ENCODE measurements around the gene COBL. TPM values are rescaled to one million over a fixed set of nuclear protein-coding genes. Genes with fewer than 3 reads are reported as not detected.

Gene COBL
- total and polyA plus RNA-seq, 2 experiments from 2014 or later, result not detected

DNA sequence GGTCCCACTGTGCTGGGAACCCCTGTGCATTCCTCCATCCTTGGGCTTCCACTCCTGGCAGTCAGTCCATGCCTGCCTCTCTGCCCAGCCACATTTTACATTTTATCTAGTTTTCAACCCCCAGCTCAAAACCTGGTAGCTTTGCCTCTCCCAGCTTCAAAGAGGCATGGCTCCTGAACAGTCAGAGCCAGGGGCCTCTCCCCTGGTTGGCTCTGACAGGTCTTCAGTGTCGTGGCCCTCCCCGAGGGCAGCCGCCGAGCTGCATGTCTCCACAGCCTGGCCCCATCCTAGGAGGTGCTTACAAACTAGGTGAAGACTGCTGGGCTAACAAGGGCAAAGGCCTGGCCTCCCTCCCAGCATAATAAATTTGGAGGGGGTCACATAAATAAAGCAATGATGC, 14.8 kb downstream of the COBL start:
- Histone ChIP-seq H3K79me2 (ENCODE audit: insufficient read depth) (no peaks in the 10 kb centered on the region), H3K36me3 (ENCODE audit: low read depth) (no peaks in the 10 kb centered on the region), H2AFZ (no peak overlapping the region), H3K4me3 (no peak overlapping the region), H3K9ac (no peak overlapping the region), H3K9me2 (ENCODE audit: insufficient read depth) (no peaks in the 10 kb centered on the region), H3K4me1 (ENCODE audit: insufficient read depth) (no peaks in the 10 kb centered on the region), H4K20me1 (ENCODE audit: insufficient read depth) (no peaks in the 10 kb centered on the region), H3K27ac (no peak overlapping the region), H3K27me3 (replicated peaks; ENCODE audit: insufficient read depth) (no peaks in the 10 kb centered on the region; the same call in 1 of the 2 replicates), H3F3A (ENCODE audit: insufficient read depth) (no peaks in the 10 kb centered on the region), H3K4me2 (ENCODE audit: unreplicated experiment) (no peak overlapping the region), H3K9me3 (ENCODE audit: low read depth) (no peaks in the 10 kb centered on the region)
- WGBS, 2 experiments (ENCODE audit: low coverage in 1 of 2, low lambda C conversion rate in 2 of 2, missing lambda C conversion rate in 2 of 2), result 48 to 60% methylated on average over 4 of the region's 4 CpGs
- TF ChIP-seq EZH2 (IDR thresholded peaks at IDR 0.05; ENCODE audit: insufficient read depth, poor library complexity, severe bottlenecking) (no peak), EZH2phosphoT487 (IDR thresholded peaks at IDR 0.05; ENCODE audit: insufficient read depth, low read depth) (no peak)
- in situ Hi-C loops (cut with MboI), result no loop called here
- no peak for DNase-seq

DNA sequence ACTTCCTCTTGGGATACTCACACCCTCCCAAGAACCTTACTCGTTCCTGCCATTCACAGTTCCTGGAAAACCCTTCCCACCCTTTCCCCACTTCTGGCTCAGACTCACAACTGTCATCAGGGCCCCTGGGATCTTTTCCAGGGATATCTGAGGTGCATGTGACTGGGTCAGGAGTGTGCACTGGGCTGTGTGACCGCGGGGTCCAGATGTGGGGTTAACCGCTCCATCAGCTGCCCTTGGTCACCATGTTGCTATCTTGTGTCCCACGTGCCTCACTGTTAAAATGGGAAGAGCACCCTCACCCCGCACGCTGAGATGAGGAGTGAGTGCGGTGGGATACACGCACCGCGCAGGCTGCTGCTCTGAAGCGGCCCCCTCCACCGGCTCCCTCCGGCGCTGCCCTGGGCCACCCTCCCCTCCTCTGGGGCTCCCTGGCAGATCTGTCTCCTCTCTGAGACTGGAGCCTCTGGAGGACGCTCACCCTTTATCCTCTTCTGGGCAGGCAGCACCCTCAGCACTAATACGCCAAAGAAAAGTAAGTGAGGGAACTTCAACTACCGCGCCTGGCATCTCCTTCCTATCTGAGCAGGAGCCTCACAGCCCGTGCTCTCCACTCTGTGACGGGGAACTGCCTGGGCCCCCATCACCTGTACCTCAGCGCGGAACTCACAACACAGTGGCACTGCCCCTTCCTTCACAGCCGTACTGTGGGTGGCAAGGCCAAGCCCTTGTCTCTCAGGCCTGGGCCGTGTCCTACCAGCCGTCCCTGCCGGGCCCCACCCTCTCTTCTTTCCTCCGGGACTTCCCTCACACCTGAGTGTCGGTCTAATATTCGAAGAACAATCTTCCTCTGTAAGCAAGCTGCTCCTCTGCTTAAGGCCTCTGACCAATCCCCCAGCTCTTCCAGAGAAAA, 15.6 kb downstream of the COBL start:
- H3K9me2 ChIP-seq (ENCODE audit: insufficient read depth), result no peaks in the 10 kb centered on the region
- no peak overlapping the region for H2AFZ ChIP-seq
- H3K36me3 ChIP-seq (ENCODE audit: low read depth), result no peaks in the 10 kb centered on the region
- H3K27me3 ChIP-seq (replicated peaks; ENCODE audit: insufficient read depth), result no peaks in the 10 kb centered on the region; the same call in 1 of the 2 replicates
- H3K27ac ChIP-seq, result no peak overlapping the region
- no peak overlapping the region for H3K9ac ChIP-seq
- no peaks in the 10 kb centered on the region for H3K79me2 ChIP-seq (ENCODE audit: insufficient read depth)
- in situ Hi-C loops (cut with MboI), result no loop called here
- no peaks in the 10 kb centered on the region for H3K4me1 ChIP-seq (ENCODE audit: insufficient read depth)
- no peaks in the 10 kb centered on the region for H3K9me3 ChIP-seq (ENCODE audit: low read depth)
- H3K4me2 ChIP-seq (ENCODE audit: unreplicated experiment), result no peak overlapping the region
- 53 to 56% methylated on average over 25 to 30 of the region's 30 CpGs for WGBS, 2 experiments (ENCODE audit: low coverage in 1 of 2, low lambda C conversion rate in 2 of 2, missing lambda C conversion rate in 2 of 2)
- no peak overlapping the region for H3K4me3 ChIP-seq
- TF ChIP-seq EZH2phosphoT487 (IDR thresholded peaks at IDR 0.05; ENCODE audit: insufficient read depth, low read depth), result no peak
- TF ChIP-seq EZH2 (IDR thresholded peaks at IDR 0.05; ENCODE audit: insufficient read depth, poor library complexity, severe bottlenecking), result no peak
- no peak for DNase-seq
- H3F3A ChIP-seq (ENCODE audit: insufficient read depth), result no peaks in the 10 kb centered on the region
- H4K20me1 ChIP-seq (ENCODE audit: insufficient read depth), result no peaks in the 10 kb centered on the region

DNA sequence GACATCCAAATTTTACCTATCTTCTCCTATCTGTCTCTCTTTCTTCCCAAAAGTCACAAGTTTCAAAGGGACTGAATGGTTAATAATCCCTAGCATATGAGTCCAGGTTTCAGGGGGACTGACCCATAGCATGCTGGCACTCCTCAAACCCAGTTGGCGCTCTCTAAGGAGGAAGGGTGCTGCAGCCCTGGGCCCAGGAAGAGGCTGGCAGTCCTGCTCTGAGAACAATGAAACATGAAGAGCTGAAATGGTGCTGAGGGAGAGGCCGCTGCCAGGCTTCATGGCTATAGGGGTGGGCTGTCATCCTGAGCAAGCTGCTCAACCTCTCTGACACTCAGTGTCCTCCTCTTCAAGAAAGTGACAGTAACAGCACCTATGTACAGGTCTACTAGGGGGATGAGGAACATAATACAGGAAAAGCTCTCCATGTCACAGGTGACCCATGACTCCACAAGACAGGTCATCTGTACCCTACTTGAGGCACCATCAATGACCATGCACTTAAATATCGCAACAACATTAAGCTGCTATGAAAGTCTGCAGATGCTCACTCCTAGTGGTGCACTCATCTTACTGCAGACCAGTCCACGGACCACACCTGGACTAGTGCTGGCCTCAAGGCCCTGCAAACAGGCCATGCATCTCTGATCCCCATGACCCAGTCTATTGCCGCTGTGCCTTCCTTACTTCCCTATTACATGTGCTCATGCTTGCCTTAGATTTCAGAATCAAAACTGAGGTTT, 17.0 kb downstream of the COBL start:
- Histone ChIP-seq H3K9me3 (ENCODE audit: low read depth) (no peaks in the 10 kb centered on the region), H3K27ac (no peak overlapping the region), H2AFZ (no peak overlapping the region), H3K4me1 (ENCODE audit: insufficient read depth) (no peaks in the 10 kb centered on the region), H3K9me2 (ENCODE audit: insufficient read depth) (no peaks in the 10 kb centered on the region), H3F3A (ENCODE audit: insufficient read depth) (no peaks in the 10 kb centered on the region), H3K36me3 (ENCODE audit: low read depth) (no peaks in the 10 kb centered on the region), H3K4me2 (ENCODE audit: unreplicated experiment) (no peak overlapping the region), H3K27me3 (replicated peaks; ENCODE audit: insufficient read depth) (no peaks in the 10 kb centered on the region; the same call in 1 of the 2 replicates), H3K4me3 (no peak overlapping the region), H3K79me2 (ENCODE audit: insufficient read depth) (no peaks in the 10 kb centered on the region), H3K9ac (no peak overlapping the region), H4K20me1 (ENCODE audit: insufficient read depth) (no peaks in the 10 kb centered on the region)
- in situ Hi-C loops (cut with MboI), result no loop called here
- TF ChIP-seq EZH2phosphoT487 (IDR thresholded peaks at IDR 0.05; ENCODE audit: insufficient read depth, low read depth) (no peak), EZH2 (IDR thresholded peaks at IDR 0.05; ENCODE audit: insufficient read depth, poor library complexity, severe bottlenecking) (no peak)
- no peak for DNase-seq
- WGBS, 2 experiments (ENCODE audit: low coverage in 1 of 2, low lambda C conversion rate in 2 of 2, missing lambda C conversion rate in 2 of 2), result 39 to 51% methylated on average over 5 of the region's 5 CpGs

DNA sequence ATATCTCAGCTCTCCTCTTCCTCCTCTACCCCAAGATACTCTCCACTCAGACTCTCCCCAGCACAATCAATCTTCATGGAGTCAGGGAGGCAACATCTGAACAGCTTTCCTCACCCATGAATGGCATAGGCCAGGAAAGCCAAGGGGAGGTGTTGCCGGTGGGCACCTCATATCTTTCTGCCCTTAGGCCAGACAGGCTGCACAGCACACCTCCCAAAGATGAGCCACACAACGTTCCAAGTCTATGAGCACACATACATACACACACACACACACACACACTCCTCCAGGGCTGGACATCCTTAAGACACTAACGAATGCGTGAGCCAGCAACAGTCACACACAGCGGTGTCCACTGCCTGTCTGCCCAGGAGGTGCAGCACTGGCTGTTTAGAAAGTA, 17.7 kb downstream of the COBL start:
- no peaks in the 10 kb centered on the region for H3K79me2 ChIP-seq (ENCODE audit: insufficient read depth)
- no peak for TF ChIP-seq EZH2phosphoT487 (IDR thresholded peaks at IDR 0.05; ENCODE audit: insufficient read depth, low read depth)
- TF ChIP-seq EZH2 (IDR thresholded peaks at IDR 0.05; ENCODE audit: insufficient read depth, poor library complexity, severe bottlenecking), result no peak
- 30 to 33% methylated on average over 5 of the region's 5 CpGs for WGBS, 2 experiments (ENCODE audit: low coverage in 1 of 2, low lambda C conversion rate in 2 of 2, missing lambda C conversion rate in 2 of 2)

More for the DNA sequence above, 17.7 kb downstream of the COBL start:
- H3K9me2 ChIP-seq (ENCODE audit: insufficient read depth), result no peaks in the 10 kb centered on the region
- H3K4me2 ChIP-seq (ENCODE audit: unreplicated experiment), result no peak overlapping the region
- no peak overlapping the region for H3K27ac ChIP-seq
- no peaks in the 10 kb centered on the region; the same call in 1 of the 2 replicates for H3K27me3 ChIP-seq (replicated peaks; ENCODE audit: insufficient read depth)
- H3K9me3 ChIP-seq (ENCODE audit: low read depth), result no peaks in the 10 kb centered on the region
- H3F3A ChIP-seq (ENCODE audit: insufficient read depth), result no peaks in the 10 kb centered on the region
- DNase-seq, result no peak
- H3K36me3 ChIP-seq (ENCODE audit: low read depth), result no peaks in the 10 kb centered on the region
- no peaks in the 10 kb centered on the region for H3K4me1 ChIP-seq (ENCODE audit: insufficient read depth)
- H2AFZ ChIP-seq, result no peak overlapping the region
- no peak overlapping the region for H3K4me3 ChIP-seq
- no peak overlapping the region for H3K9ac ChIP-seq
- in situ Hi-C loops (cut with MboI), result no loop called here
- H4K20me1 ChIP-seq (ENCODE audit: insufficient read depth), result no peaks in the 10 kb centered on the region

Measured in GM23248 (cell line).